Dermis microvascular lymphatic vessel endothelial cell (primary cell): ENCODE results near the gene SYNPO2. TPM values are rescaled to one million over a fixed set of nuclear protein-coding genes. Genes with fewer than 3 reads are reported as not detected.
A peak's percentile ranks its signal among the peaks of the same experiment; 100 is the strongest.
"Not testable (repeated sequence)": the region's sequence is repeated elsewhere in the genome, so short reads cannot be mapped to it uniquely, and the experiment has no call there.

Source experiments
- DNase-seq, 2 donors: peaks; one replicate each; pipeline versions ENCODE4 v3.0.0 to v3.0.0-alpha.2; 2010; ENCODE audit warnings: low read depth in 2 of 2
- total RNA-seq: library from RNA; depleted of rRNA; stranded (reverse); fragments of >200 nt; gene quantifications from 2 replicates; pipeline ENCODE4 v1.2.1, GENCODE V29; 2014

The SYNPO2 gene
- total RNA-seq, 1 donor from 2014 or later: under 0.01 TPM

- DNase-seq: no peak
These were observed 83.5 kb downstream of the SYNPO2 start for GRCh38 chr4:118972167-118972566.

DNA sequence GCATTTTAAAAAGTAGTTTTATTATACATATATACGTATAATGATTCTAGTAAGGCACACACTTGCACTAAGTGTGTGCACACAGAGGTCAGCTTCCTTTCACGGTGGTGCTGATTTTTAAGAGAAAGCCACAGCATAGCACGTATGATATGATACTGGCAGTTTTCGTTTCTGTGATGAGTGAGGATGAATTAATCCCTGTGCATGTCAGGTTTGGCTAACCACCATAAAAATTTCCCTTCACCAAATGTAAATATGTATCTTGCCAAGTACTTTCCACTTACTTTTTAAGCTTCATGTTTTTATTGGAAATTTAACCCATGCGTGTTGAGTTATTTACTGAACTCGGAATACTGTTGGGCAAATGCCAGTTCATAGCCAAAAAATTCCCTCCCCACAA, 84.6 kb downstream of the SYNPO2 start:
- DNase-seq: peak; percentile 40 to 69

GRCh38 chr4:118974758-118975157, 86.1 kb downstream of the SYNPO2 start:
- DNase-seq: peak in 1 of 2 donors; percentile 38

GRCh38 chr4:118975449-118976192, 87.0 kb downstream of the SYNPO2 start:
- no peak for DNase-seq

GRCh38 chr4:118976193-118976560, 87.5 kb downstream of the SYNPO2 start:
- DNase-seq: not testable (repeated sequence)

DNA sequence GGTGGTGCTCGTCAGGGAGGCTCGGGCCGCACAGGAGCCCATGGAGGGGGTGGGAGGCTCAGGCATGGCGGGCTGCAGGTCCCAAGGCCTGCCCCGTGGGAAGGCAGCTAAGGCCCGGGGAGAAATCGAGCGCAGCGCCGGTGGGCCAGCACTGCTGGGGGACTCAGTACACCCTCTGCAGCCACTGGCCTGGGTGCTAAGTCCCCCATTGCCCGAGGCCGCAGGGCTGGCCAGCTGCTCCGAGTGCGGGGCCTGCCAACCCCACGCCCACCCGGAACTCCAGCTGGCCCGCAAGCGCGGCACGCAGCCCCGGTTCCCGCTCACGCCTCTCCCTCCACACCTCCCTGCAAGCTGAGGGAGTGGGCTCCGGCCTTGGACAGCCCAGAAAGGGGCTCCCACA, 88.4 kb downstream of the SYNPO2 start:
- not testable (repeated sequence) for DNase-seq

DNA sequence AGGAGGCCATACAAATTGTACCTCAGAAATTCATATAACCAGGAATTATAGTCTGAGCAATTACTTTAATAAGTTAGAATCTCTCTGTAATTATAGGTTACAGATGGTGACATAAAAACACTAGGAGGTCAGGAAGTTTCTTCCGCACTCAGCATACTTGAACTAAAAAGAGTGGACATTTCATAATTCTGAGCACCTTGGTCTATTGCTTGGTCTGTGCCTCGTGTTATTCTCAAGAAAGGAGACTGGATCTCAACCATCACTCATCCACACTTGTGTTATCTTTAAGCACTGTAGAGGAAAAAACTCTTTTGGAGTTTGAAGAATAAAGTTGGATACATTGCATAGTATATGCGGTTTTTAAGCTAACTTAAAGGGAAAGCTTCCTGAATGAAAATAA, 91.1 kb downstream of the SYNPO2 start:
- DNase-seq: no peak

DNA sequence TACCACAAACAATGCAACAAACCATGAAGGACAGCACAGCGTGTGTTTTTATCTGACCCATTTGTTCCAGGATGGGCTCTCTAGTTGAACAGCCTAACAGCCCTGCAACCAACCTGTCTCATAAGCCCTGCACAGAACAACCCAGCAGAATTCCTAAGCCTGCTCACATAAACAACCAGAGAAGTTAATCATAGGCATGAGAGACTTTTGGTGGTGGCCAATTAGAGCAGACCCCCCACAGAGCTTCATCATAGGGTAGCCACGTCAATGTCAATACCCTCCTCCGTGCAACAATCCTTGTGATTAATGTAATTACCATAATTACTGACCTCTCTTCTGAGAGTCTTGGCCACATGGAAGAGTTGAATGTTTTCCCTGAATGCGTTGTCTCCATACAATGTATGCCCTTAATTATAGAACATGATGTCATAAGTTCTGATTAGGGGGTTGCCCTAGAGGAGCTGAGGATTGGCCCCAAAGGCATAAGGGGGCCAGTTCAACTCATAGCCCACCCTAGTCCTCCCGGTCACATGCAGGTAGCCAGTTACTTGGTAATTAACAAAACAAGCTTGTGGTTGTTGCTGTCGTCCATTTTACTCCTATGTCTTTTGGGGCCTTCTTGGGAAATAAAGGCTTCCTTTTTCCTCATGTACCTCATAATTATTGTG, 92.7 kb downstream of the SYNPO2 start:
- DNase-seq: no peak

- DNase-seq: peak; percentile 62 to 72
These were observed 93.3 kb downstream of the SYNPO2 start for GRCh38 chr4:118981839-118982381.

- DNase-seq: no peak
These were observed 94.6 kb downstream of the SYNPO2 start for GRCh38 chr4:118983293-118983692.

DNA sequence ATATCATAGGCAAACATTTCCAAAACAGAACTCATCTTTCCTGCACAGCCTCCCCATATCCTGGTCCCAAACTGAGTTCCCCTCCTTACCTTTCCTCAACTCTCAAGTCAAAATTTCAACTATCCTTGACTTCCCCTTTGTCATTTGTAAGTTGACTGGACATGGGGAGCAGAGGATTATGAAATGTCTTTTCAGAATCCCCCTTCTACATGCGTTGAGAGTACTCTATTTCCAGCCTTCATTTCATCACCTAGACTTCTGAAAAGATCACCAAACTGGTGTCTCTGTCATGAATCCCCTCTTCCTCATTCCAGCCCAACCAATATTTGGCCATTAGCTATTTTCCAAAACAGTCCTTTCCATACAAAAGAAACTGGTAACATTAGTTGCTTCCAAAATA, 95.2 kb downstream of the SYNPO2 start:
- DNase-seq: peak; percentile 4 to 34

DNA sequence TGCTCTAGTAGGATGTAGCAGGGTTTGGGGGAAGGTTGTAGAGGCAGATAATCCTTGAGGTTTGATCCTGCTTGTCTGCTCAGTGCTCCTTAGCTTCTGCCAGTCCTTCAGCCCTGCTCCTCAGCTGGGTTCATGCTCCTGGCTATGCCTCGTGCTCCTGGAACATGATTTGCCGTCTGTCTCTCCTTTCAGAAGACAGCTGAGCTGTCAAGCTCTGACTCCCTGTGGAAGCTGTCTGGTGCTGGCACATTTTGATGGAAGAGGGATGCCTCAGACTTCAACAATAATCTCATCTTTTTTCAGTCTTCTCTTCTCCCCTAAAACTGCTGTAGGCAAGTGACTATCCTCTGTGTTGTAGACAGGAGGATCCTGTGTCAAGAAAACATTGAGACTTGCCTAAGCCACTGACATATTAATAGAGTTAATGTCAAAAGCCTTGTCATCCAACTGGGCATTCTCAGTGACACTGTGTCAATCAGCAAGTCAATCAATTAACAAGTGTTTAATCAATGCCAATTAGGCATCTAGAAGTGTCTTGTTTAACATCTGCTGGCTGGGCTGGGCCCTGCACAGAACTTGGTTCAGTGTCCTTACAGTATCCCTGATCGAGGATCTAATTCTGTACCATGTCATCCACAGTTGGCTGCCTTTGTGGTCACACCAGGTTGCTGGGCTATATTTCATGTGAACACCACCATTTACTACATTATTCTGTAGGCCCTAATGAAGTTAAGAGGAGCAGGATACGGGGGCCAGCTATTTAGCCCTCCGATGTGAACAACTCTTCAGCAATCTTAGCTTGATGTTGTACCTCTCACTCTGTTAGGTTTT, 96.7 kb downstream of the SYNPO2 start:
- no peak for DNase-seq

DNA sequence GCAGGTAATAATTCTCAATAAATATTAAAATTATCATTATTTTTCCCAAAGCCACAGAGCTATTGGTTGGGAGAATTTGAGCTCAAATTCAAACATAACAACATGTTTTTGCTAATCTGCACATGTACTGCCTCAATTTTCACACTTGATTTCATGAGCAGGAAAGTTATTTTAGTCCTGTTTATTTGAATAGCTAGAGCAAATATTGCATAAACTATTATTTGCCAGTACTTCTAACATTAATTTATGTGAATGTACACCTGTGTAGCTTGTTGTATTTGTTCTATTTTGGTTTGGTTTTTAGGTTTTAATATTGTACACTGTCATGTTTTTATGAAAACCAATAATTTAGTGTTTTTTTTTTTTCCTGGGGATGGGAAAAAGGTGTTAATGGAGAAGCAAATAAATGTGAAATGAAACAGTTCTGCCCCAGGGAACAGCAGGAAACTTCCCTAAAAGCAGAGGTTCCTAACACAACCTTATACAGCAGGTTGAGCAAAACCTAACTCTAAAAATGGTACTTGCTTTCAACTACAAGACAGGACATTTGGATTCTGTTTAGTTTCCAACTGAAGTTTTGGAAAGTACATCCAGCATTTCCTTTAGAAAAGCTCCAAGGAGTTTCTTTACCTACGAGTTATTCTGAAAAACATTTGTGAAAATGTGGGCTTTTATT, 99.4 kb downstream of the SYNPO2 start:
- no peak for DNase-seq

- no peak for DNase-seq
These were observed 100.0 kb downstream of the SYNPO2 start for GRCh38 chr4:118988635-118988972.

DNA sequence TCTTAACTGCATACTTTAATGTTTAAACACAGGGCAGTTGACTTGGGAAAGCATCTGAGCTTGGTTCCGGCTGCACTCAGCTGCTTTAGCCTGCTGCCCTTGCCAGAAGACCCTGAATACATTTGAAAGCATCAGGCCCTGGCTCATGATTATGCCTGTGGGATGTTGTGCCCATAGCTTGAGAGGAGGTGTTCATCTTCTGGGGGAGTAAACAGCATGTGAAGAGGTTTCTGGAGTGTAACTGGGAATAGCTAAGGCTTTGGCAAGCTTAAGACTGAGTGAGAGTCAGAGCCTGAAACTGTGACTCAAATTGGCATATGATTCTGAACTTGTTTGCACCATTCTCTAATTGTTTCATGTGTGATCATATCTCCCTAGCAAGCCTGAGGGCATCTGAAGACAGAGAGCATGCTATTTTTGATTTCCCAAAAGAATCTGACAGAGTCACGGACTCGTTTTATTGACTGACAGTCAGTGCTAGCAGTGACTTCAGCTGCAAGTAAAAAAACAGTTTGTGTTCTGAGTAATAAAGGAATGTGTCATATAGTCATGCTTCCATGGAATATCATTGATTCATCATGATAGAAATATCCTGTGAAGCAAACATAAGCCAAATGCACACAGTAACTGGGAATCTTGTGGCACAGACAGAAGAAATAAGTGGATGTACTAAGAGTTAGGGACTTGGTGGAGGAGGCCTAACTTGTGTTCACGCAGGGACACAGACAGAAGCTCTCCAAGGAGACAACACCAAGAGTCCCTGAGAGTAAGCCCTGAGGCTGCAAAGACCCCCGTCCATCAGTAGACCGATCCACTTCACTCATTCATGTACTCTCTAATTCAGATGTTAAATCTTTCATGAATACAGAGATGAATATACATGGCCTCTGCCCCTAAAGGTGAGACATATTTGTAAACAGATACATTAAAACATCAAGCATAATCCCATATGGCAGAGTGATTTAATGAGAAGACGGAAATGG, 100.7 kb downstream of the SYNPO2 start:
- DNase-seq: peak in 1 of 2 donors; percentile 14

DNA sequence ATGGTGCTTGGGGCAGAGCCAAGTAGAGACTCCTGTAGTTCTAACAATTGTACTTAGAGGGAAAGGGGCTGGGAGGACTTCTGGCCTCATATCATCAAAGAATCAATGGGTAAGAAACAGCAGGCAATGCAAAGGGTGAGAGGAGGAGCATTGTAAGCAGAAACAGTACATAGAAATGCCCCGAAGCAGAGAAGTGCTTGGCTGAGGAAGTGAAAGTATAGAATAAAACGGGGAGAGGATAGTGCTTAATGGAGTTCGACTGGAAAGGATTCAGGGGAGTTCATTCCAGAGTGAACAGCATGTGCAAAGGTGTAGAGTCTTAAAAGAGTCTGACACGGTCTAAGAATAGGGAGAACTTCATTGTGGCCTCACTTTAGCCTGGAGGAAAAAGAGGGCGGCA, 103.0 kb downstream of the SYNPO2 start:
- no peak for DNase-seq

DNA sequence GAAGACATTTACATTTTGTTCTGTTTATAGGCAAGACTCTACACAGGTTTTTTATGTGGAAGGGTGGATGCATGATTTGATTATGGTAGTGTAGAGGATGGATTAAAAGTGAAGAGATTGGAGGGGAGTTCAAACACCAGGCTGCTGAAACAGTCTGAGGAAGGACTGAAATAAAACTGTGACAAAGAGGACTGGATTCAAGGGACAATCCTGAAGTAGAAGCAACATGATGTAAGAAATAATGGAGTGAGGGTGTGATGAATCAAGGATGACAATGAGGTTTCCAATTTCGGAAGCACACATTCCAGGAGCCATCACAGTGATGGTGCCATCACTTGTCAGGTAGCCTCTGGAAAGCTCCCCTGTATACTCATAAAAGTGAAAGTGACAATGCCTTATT, 103.5 kb downstream of the SYNPO2 start:
- no peak for DNase-seq

- DNase-seq: no peak
These were observed 104.7 kb downstream of the SYNPO2 start for GRCh38 chr4:118993333-118993732.

GRCh38 chr4:118994030-118994429, 105.4 kb downstream of the SYNPO2 start:
- DNase-seq: no peak

DNA sequence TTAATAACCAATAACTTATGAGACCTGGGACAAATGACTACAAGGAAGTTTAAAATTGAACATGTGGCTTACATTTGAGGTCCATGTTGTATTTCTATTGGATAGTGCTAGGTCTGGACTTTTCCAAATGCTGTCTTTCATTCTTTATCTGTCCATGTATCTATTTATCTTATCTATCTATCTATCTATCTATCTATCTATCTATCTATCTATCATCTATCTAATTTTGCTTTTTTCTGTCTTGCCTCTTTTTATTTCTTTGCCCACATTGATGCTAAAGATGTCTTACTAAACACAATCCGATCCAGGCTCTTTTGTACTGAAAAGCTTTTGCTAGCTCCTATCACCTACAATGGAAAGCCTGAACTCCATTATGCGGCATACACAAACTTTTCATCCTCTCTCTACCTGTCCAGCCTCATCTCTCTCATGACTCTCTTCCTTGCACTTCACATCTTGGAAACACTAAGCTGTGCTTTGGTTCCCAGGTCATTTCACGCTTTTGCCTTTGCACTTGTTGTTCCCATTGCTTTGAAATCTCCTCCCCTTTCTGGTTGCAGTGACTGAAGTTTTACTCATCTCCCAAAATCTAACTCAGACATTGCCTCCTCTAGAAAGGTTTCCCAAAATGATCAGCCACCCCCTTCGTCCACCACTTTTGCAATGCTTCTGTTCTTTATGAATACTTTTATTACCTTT, 107.2 kb downstream of the SYNPO2 start:
- DNase-seq: no peak
